Activated CD4-positive, alpha-beta T cell treated with anti-CD3 and anti-CD28 coated beads for 24 hours (primary cell): ENCODE data around the gene TRIO.

Experiments used
- DNase-seq, 2 donors: peaks; one replicate each; pipeline ENCODE4 v3.0.0-alpha.2; 2020; ENCODE audit warnings: low read depth in 2 of 2

TRIO gene

DNA sequence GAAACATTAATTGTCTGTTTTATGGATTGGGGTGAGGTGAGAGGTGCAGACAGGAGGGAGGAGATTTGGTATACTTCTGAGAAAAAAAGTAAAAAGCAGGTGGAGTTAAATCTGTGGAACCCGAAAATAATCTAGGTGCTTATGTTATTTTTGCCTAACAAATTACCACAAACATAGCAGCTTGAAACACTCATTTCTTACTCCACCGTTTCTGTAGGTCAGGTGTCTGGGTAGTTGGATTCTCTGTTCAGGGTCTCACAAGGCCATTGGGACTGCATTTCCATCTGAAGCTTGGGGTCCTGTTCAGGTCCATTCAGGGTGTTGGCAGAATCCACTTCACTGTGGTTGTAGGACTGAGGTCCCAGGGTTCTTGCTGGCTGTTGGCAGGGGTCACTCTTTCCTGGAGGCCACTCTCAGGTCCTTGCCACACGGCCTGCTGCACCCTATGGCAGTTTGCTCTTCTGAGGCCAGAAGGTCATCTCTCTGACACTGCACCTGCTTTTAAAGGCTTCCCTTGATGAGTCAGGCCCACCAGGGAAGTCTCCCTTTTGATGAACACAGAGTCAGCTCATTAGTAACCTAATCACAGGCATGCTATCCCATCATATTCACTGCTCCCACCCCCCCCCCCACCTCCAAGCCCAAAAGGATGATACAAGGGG, 82.2 kb downstream of the TRIO start:
- no peak for DNase-seq

DNA sequence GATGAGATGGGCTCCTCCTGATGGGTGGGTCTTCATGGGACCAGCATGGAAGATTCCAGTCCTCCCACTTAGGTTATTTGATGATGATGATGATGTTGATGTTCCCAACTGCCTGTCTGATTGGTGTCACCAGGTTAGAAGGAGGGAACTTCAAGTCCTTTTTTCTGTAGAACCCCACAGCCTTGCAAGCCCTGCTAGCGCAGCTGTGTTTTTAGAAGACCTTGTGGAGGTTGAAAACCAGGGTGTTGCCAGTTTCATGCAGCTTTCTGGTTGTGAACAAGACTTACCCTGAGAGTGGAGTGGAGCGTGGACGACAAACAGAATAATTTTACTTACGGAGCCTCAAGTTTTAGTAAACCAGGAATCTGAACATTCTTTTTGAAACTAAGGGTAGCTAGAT, 83.0 kb downstream of the TRIO start:
- no peak for DNase-seq

DNA sequence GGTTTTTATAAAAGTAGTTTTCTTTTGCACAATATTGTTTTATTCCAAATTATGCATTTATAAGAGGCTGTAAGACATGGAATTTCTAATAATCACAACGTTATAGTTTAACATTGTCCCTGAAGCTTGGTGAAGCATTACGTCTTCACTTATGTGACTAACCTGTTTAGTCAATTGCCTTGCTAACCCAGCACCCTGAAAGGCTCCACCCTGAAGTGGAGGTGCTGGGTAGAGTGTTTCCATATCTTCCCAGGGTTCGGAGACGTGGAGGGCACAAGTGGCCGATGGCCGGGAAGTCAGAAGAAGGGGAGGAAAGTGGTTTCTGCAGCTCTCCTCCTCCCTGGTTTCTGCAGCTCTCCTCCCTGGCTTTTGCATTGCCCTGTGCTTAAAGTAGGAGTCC, 83.4 kb downstream of the TRIO start:
- no peak for DNase-seq

DNA sequence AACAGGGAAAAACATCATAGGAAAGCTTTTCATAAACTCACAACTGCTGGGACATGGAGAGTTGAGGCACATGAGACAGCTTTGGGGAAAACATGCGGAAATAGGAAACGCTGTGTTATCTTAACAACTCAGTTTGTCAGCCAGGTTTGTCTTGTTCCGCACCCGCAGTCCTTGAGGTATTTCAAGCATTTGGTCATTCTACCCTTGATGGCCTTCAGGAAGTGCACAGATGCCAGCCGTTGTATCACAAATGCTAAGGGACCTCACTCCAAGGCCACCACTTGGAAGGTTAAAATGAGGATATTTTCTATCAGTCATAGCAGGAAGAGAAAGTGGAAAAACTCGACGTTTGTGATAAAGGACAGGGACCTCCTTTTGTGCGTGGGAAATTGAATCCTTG, 83.8 kb downstream of the TRIO start:
- no peak for DNase-seq

DNA sequence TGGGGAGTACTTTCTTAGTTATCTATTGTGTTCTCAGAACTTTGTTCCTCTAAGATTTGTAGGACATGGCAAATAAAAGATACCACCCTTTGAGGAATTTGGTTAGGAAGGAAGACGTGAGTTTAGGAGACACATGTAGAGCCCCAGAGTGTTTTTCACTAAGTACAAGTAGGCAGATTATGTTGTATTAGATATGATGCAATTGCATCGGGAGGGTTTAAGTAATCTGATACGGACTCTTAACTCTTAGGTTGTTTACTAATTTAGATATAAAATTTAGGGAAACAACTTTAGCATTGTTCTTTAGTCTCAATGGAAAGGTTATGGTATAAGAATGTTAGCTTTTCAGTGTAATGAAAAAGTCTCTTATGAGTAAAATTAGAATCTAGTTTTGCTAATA, 84.4 kb downstream of the TRIO start:
- no peak for DNase-seq

DNA sequence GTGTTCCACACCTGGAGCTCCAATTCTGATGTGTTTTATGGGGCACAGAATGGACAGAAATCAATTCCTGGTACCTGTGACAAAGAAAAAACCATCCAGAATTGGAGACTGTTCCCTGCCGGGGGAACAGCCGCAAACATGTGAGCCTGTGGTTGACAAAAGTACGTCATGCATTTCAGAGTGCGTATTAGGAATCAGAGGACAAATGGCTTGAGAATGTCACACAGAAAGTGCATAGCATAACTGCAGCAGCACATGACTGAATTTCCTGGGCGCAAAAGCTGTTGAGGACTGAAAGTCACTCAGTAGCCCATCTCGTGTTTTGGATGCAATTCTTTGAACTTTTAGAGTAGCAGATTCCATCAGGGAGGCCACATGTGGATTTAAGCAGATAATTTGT, 85.1 kb downstream of the TRIO start:
- DNase-seq, result no peak

DNA sequence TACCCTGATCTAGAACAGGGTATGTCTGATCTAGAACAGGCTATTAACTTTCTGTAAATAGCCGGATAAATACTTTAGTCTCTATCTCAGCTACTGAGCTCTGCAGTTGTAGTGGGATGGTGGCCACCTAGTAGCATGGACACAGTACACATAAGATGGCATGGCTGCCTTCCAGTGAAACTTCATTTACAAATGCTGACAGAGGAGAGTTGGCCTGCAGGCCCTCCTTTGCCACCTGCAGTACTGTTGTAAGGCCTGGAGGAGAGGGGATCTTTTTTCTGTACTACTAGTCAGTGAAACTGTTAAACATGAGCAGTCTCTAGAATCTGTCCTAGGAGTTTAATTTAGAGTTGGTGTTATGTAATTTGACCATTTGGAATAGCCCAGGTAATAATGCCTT, 86.0 kb downstream of the TRIO start:
- DNase-seq, result no peak

DNA sequence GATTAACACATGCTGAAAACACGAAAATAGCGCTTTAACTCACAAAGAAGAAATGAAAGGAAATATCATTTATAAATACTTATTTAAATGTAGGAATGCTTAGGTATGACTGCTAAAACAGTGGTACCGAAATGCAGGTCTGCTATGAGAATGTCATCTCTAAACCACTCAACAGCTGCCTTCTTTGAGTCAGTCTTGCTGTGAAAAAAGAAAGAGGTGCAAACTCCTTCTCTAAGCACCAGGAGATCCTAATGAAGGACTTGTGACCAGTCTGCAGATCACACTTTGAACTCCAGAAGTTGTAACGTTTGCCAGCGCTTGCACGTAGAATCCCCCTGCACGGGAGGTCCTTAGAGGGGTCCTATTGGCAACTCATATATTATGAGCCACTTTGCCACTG, 86.6 kb downstream of the TRIO start:
- DNase-seq, result no peak

DNA sequence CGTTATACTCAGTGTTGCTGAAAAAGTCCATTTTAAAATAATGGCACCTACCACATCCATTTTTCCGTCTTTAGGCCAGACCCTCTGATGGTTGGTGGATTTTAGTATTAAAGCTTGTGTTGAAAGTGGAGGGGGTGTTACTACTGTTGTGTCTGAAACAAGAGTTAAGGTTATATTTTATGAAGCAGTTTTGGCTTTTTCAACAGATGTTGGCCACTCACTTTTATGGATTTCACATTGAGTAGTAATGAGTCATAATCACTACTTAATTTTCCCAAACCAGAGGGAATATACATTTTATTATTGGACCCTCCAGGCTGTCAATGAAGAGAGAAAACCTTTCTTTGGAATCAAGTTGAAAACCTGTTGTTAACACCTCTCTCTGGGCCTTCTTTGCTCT, 88.0 kb downstream of the TRIO start:
- DNase-seq, result no peak

DNA sequence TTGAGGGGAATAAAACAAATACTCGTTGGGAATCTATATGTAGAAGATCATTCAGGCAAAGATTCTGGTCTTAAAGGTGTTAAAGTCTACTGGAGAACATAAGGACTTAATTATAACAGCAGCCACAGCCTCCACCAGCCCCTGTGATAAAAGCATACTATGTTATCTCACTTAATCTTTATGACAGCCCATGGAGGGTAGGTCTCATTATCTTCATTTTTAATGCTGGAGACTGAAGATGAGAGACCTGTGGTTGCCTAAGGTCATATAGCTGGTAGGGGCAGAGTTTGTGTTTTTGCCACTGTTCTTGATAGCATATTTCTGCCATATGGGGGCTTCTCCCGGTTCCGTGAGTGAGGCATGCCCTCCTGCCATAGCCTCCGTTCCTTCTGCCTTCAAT, 88.7 kb downstream of the TRIO start:
- no peak for DNase-seq

DNA sequence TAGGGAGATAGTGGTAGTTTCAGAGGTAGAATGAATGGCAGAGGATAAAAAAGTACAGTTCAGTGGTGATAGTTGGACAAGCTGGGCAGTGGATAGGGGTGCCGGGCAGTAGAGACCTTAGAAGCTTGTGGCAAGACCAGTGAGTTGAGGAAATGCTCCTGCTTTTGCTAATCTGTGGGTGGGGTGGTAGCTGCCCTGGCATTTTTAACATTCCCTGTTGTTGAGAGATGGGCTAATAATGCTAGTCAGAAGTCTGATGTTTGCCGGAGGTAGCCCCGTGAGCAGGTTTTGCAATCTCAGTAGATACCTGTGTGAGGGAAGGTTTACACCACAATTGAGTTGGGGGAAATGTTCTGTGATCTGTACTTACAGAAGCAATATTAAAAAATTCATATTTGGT, 91.1 kb downstream of the TRIO start:
- no peak for DNase-seq

DNA sequence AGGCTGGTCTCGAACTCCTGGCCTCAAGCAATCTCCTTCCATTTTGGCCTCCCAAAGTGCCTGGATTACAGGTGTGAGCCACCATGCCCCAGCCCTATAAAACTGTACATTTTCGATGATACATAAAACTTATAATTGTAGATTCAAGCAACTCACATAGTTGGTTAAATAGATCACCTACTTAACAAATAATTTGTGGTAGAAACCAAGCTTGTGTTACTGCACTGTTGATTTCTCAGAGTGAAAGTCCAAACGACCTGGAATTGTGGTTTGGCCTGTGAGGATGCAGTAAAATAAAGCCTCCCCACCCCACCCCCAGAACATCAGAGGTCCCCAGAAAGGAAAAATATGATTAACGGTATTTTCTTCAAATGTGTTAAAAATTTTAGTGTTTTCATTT, 92.7 kb downstream of the TRIO start:
- no peak for DNase-seq

DNA sequence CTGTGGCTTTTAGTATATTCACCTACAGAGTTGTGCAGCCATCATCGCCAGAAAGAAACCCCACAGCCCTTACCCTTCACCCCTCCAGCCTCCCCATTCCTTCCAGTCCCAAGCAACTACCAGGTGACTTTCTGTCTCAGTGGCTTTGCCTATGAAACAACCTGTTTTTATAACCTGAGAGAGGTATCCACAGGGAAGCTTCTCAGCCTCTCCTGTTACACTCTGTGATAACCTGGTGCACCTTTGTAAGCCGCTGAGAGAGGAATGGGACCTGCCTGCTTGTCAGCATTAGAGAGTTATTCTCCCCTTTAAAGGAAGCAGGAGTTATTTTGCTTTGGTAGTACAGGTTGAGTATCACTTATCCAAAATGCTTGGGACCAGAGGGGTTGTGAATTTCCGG, 93.6 kb downstream of the TRIO start:
- no peak for DNase-seq

DNA sequence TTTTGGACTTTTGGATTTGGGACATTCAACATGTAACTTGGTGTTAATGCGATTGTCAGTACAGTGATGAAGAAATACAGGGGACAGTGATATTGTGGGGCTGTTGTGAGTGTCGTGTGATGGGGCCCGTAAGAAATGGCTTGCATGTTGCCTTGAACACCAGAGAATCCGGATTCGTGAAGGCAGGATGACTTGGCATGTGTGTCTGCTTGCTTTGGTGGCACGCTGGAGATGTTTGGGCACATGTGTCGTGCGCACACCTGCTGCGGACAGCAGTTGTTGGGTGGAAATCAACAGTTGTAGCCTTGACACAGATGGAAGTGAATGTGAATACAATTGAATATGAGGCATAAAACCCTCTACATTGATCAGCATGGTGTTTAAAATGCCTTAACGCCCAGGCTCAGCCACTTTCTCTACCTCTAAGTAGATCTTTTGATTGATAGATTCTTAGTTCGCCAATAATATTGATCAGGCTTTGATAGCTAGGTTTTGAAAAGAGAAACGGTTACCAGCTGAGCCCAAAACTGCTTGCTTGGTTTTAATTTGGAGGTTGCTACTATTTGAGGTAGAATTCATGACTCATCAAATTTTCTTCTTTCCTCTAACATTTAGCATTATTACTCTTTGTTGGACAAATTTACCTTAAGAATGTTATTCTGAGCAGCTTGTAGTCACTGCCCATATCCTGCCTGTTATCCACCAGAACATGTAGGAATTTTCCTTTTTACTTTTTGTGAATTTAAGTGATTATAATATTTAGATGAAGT, 94.4 kb downstream of the TRIO start:
- DNase-seq, result no peak

DNA sequence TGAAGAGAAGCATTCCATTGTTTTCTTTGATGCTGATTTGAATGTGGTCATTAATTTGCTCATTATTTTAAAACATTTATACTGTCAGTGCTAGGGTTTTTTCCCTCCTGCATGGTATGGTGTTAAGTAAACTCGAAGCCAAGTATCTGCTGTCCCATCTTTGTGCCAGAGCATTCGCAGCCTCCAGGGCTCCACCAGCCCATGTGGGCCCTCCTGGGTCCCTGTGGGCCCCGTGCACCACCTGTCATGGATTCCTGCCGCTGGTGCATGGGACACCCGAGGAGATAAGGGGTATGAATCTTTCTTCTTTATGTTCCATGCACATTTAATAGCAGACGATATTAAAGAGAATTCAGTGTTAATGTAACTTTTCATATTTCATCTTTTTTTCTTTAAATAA, 95.1 kb downstream of the TRIO start:
- DNase-seq, result no peak

DNA sequence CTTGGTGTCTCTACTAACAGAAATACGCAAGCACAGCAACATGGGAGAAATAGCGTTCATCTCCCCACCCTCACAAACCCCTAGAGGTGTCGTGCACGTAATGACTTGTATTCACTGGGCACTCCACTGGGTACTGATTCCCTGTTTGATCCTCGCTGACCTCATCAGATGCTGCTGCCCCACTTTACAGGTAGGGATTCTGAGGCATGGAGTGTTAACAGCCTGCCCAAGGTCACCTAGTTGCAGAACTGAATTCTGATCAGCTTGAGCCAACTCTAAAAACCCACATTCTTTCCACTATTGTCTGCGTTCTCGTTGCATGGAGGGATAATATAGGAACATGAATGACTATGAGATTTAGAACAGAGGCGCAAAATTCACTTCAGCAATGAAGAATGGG, 96.3 kb downstream of the TRIO start:
- no peak for DNase-seq

DNA sequence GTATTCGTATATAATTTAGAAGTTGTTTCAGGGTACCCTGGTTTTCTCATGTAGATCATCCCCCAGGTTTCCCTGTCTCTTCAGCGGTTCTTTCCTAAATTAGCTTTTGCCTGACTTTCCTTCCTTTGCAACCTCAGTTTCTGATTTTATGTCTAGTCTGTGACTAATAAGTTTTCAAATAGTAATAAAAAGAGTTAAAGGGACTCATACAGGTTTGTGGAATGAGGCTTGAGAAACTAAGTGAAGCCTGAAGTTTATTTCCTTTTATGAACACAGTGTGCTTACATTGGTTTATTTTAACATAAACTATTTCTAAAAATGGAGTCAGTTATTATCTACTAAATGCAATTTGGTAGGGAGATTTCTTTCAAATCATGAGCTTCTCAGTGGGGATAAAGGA, 96.8 kb downstream of the TRIO start:
- no peak for DNase-seq

DNA sequence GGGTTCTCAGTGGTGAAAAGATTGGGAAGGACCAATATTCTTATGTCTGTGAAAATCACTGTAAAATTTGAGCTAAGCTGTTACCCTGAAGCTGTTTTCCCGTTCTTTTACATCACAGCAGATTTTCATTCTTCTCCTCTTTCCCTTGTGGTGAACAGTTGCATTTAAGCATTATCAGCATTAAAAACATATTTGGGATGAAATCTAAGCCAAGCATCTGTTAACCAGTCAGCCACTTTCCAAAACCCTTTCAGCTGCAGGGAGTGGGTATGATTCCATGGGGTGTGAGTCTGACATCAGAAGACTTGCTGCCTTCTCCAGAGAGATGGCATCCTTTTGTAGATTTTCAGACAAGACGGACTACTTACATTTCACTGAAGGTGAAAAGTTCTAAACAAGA, 97.2 kb downstream of the TRIO start:
- no peak for DNase-seq

DNA sequence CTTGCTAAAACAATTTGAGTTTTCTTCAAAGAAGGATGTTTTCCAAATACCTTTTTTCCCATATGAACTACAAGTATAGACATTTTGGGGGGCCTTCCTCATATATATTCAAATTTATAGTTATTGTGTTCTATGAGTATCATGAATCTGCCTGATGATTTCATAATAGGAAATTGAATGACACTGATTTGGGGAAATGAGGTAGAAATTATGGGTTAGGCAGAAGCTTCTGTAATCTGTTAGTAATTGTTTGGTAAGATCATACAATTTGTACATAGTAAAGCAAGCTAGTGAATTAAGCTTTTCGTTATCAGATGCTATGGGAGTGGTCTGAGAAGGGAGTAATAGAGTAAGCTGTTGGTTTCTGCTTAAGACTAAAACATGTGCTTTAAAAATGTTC, 98.0 kb downstream of the TRIO start:
- no peak for DNase-seq

DNA sequence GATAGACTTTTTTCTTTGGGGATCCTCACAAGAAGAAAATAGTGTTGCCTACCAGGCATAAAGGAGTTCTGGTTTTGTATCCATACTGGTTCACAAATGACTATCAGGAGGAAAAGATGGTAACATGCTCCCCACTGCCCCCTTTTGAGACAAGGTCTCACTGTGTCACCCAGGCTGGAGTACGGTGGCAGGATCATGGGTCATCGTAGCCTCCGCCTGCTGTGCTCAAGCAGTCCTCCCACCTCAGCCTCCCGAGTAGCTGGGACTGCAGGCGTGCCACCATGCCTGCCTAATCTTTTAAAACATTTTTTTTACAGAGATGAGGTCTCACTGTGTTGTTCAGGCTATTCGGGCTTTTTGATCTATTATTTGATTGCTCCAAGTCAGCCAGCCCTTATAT, 99.3 kb downstream of the TRIO start:
- no peak for DNase-seq

DNA sequence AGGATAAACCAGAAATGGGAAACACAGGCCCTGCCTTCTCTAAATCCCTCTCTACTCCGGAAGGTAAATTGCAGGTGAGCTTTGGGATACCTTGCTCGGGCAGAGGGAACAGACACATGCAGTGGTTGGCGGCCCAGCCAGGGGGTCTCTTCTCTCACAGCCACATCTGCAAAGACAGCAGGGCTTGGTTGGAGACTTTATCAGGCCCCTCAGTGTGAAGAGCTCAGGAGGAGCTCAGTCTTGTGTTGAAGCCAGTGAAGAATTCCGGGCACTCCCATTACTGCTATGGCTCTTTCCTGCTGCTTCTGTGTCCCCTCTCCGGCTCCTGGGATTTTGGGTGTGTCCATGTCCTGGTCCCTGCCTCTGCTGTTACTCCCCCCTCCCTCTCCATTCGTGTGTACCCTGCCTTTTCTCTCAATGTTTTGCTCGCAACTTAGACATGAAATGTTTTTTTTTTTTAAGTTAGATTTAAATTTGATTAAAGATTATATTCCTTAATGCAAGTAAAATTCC, 99.8 kb downstream of the TRIO start:
- no peak for DNase-seq

DNA sequence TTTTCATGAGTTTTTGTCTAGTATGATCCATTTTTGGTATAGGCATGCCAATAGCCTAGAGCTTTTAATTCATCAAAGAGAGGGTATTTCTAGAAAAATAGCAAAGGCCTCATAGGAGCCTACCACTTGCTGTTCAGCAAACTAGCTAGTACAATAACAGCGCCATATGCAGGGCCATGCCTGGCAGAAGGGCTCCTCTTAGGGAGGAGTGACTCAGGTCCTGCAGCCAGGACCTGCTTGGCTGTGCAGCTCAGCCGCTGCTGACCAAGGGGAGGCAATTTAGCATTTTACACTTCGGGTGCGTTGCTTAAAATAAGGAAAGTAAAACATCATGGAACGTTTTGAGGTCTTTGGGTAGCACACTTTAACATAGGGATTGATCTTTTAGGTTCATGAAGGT, 100.6 kb downstream of the TRIO start:
- DNase-seq, result no peak

DNA sequence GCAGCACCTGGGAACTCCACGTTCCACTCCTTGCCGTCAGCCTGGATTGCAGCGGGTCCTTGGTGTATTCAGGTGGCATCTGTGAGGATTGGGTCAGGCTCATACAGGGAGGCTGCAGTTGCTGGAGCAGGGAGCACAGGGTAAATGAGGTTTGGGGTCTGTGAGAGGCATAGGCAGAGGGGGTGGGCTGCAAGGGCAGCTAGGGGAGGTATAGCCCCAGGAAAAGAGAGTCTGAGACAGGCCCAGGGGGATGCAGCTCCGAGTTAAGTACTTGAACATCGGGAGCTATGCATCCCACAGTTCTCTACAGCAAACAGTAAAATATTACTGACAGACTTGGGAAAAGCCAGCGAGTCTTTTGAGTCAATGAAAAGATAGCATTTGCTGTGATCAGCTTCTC, 101.6 kb downstream of the TRIO start:
- DNase-seq, result no peak
